Stimulated activated CD4-positive, alpha-beta T cell treated with anti-CD3 and anti-CD28 coated beads, Interleukin-12 subunit alpha, Interleukin-12 subunit beta, amount 100 ng/mL, for 4 hours (primary cell): Measurements from ENCODE around the gene ZNF117.
"Not testable (repeated sequence)": the region's sequence is repeated elsewhere in the genome, so short reads cannot be mapped to it uniquely, and the experiment has no call there.

Experiments
- DNase-seq: peaks from one replicate; pipeline ENCODE4 v3.0.0-alpha.2; 2020

Gene ZNF117

DNA sequence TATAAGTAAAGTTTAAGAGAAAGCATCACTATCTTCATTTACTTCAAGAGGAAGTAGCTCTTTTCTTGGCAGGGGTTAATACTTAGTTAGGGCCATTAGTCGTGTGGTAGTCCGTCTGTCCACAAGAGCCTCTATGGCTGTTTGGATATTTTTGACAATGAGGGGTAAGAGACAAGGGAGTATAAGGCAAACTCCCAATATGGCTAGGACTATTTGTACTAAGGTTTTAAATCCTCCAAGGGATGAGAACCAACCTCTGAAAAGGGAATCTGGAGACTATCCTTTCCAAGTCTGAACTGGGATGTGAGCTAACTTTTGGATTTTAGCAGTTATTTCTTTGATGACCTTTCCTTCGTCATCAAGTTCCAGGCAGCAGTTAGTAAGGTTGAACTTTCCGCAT is at the start of gene ZNF117:
ZNF117 (minus strand) TSS at position 101 of the 400 bp plus-strand sequence.
- DNase-seq: no peak

DNA sequence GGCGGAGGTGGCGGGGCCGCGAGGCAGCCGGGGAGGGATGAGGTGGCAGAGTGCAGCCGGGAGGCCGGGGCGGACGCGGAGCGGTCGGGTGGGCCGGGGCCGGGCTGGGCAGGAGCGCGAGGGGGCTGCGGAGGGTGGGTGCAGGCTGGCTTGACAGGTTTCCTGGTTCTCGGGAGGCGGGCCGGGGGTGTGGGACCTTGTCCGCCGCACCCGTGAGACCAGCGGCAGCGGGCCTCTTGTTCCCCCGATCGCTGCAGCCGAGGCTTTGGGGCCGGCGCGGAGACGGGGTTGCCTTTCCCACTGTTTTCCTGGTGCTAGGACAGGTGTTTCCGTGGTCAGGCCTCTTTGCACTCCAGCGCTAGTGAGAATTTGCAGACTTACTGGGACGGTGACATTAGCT is 47.9 kb upstream of the ZNF117 start:
- peak; percentile 13 for DNase-seq

DNA sequence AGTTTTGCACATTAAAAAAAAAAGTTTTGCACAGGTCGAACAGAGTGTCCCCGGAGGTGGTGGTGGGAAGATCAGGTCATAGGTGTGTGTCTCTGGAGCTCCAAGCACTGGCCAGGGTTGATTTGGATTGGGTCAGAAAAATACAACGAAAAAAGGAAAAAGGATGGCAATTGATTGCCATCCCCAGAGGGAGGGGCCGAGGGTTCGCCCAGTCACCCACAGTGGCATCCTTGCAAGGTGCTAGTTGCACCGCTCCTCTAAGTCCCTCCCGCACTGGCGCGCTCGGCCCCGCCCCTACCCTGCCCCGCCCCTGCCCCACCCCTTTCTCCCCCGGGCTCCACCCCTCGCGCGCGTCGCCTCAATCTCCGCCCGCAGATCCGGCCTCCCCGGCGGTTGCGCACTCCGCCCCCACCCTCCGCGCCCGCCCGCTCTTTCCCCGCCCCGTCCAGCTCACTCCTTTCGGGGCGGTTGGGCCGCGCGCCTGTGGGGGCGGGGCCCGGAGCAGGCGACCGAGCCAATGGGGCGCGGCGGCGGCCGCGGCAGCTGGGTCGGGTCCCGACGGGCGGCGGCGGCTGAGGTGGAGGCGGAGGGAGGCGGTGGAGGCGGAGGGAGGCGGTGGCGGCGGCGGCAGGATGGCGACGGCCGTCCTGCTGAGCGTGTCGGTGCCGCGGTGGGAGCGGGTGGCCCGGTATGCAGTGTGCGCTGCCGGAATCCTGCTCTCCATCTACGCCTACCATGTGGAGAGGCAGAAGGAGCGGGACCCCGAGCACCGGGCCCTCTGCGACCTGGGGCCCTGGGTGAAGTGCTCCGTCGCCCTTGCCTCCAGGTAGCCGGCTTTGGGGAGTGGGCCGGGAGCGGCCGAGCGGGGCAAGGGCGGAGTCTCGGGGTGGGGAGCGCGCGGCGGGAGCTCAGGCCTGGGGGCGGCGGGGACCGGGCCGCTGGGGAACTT is 47.2 kb upstream of the ZNF117 start:
- peak; percentile 91 for DNase-seq

DNA sequence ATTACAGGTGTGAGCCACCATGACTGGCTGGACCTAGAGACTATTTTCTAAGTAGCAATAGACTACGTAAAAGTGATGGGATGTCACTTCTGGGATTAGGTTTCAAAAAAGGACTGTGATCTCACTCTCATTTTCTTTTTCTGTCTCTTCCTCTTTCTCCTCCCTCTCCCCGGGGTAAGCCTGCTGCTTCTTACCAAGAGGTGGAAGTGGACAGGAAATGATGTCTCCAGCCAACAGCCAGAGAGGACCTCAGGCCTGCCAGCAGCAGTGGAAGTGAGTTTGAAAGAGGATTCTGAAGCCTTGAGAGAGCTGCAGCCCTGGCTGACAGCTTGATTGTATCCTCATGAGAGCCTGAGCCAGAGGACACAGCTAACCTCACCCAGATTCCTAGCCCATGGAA is 45.7 kb upstream of the ZNF117 start:
- not testable (repeated sequence) for DNase-seq

DNA sequence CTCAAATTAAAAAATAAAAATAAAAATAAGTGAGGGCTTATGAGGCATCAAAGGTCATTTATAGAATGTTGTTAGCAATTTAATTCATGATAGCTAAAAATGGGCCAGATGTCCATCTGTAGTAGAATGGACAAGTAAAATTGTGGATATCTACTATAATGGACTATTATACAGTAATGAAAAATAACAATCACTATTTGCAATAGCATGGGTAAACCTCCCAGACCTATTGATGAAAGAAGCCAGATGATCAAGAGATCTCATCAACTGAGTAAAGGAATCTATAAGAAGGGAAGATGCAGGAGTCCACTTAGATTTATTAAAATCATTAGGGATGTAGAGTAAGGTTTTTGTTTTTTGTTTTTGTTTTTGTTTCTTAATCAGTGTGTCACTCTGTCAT is 44.6 kb upstream of the ZNF117 start:
- DNase-seq: not testable (repeated sequence)

DNA sequence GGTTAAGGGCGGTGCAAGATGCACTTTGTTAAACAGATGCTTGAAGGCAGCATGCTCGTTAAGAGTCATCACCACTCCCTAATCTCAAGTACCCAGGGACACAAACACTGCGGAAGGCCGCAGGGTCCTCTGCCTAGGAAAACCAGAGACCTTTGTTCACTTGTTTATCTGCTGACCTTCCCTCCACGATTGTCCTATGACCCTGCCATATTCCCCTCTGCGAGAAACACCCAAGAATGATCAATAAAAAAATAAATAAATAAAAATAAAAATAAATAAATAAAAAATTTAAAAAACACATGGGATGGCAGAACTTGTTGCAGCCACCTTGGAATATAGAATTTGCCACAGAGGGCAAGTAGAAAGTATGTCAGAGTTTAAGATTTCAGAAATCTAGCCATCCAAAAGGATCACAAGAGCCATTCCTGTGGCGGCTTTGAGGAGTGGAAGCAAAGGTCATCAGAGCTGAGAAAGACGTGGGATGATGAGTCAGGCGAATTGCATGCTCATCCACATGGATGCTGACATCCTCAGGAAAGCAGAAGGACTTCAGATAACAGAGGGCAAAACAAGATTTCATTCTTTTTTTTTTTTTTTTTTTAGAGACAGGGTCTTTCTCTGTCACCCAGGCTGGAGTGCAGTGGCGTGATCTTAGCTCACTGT is 43.4 kb upstream of the ZNF117 start:
- DNase-seq: not testable (repeated sequence)

DNA sequence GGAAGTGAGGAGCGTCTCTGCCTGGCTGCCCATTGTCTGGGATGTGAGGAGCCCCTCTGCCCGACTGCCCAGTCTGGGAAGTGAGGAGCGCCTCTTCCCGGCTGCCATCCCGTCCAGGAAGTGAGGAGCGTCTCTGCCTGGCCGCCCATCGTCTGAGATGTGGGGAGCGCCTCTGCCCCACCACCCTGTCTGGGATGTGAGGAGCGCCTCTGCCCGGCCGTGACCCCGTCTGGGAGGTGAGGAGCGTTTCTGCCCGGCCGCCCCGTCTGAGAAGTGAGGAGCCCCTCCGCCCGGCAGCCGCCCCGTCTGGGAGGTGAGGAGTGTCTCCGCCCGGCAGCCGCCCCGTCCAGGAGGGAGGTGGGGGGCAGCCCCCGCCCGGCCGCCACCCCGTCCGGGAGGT is 42.6 kb upstream of the ZNF117 start:
- DNase-seq: not testable (repeated sequence)

DNA sequence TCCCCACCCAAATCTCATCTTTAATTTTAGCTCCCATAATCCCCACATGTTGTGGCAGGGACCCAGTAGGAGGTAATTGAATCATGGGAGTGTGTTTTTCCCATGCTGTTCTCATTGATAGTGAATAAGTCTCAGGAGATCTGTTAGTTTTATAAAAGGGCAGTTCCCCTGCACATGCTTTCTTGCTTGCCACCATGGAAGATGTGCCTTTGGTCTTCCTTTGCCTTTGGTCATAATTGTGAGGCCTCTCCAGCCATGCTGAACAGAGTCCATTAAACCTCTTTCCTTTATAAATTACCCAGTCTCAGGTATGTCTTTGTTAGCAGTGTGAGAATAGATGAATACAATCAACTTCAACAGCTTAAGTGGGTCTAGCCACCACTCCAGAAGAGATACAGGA is 34.2 kb upstream of the ZNF117 start:
- not testable (repeated sequence) for DNase-seq

DNA sequence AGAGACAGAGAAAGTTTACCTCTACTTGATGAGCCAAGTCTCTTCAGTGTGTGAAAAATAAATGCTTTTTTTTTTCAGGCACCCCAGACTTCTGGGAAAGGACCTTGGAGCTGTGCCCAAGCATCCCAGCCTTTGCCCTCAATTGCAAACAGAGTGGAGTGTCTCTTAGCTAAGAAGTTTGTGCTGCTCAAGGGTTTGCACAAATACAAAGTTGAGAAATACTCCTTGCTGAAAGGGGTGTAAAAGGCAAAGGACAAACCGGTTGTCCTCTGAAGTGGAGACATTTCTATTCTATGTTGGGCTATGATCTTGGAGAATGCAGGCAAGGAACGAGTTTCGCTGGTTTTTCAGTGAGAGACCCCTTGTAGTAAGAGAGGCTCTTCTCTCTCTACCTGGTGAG is 30.1 kb upstream of the ZNF117 start:
- DNase-seq: not testable (repeated sequence)

DNA sequence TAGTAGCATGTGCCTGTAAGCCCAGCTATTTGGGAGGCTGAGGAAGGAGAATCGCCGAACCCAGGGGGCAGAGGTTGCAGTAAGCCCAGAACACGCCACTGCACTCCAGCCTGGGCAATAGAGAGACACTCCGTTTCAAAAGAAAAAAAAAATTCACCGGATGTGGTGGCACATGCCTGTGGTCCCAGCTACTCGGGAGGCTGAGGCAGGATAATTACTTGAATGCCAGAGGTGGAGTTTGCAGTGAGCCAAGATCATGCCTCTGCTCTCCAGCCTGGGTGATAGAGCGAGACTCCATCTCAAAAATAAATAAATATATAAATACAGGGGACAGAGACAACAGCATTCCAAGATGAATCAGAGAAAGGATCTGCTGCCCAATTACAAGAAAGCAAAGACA is 19.0 kb upstream of the ZNF117 start:
- DNase-seq: not testable (repeated sequence)

DNA sequence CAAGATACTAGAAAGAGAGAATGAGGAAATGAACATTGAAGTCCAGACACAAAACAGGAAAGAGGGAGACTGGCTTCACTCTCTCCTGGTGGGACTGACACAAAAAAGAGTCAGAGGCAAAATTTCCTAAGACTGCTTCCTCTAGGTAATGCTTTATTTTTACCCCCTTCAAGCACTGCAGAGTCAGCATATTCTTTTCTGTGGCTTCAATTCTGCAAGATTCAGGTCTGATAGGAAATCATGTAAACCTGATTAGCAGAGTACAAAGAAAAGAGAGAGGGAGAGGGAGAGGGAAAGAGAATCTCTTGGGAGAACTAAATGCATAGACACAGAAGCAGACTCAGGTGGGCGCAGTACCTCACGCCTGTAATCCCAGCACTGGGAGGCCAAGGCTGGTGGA is 18.6 kb upstream of the ZNF117 start:
- not testable (repeated sequence) for DNase-seq

DNA sequence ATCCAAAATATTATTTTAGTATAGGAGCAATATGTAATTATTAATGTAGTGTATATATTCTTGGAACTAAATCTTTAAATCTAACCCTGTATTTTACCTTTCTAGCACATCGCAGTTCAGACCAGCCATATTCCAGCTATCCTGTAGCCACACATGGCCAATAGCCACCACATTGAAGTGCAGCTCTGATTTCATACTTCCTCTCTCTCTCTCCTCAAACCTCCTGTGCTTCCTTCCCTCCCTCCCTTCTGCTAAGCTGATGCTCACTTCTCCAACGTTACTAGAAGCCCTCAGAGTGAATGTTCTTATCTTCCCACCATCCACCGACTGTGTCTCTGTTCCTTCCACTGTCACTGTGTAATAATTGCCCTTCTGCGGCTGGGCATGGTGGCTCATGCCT is 16.2 kb upstream of the ZNF117 start:
- not testable (repeated sequence) for DNase-seq

DNA sequence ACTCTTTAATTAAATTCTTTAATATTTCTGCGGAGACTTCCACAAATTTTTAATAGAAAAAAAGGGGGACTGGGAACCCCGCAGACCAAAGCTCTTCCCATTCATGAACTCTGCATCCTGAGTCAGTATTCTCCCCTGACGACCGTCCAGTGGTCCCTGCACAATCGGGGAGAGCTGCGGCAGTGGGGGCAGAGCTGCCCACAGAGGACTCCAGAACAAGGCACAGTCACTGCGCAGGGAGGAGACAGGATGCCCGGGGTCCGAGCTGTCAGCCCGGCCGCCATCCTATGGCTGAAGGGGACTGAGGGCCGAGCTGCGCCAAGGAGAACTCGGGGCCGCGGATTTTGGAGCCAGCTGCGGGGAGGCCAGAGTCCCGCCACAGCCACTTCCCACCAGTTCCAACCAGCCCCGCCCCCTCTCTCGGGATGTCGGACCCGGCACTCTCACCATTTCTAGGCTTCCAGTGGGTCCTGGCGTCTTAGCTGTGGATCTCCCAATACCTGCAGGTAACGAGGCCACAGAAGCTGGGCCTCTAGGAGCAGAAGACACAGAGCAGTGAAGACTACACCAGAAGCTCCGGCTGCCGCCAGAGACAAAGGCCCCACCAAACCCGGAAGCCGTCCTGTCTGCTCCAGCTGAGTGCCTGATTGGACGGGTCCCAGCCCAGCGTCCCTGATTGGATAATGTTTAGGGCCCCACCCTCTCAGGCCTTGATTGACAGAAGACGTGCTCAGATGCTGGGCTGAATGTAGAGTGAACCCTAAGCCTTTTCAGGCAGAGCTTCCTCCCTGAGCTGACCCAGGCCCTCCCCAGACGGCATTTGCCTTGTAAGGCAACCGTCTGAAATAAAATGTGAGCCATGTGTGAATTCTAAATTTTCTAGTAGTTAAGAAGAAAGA is 15.5 kb upstream of the ZNF117 start, which contains the start of gene ERV3-1:
ERV3-1 (minus strand) TSS at position 594 of the 899 bp plus-strand sequence. CDS start 13,661 bp downstream, outside the sequence.
- DNase-seq: peak; percentile 82

DNA sequence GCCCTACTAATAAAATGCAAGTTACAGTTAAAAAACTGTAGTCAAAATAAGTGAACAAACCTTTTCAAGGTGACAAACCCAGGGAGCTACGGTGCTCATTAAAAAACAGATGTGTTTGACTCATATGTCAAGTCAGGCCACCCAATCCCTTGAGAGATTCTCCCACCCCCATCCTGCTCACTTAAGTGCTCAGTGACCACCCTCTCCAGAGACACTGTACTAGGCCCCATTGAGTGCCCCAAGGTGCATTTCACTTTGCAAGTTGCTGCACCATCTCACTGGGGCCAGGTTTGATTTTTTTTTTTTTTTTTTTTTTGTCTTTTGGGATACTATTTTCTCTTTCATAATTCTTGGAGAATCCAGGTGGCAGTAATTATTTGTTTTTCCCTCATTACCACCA is 13.7 kb upstream of the ZNF117 start:
- DNase-seq: no peak

DNA sequence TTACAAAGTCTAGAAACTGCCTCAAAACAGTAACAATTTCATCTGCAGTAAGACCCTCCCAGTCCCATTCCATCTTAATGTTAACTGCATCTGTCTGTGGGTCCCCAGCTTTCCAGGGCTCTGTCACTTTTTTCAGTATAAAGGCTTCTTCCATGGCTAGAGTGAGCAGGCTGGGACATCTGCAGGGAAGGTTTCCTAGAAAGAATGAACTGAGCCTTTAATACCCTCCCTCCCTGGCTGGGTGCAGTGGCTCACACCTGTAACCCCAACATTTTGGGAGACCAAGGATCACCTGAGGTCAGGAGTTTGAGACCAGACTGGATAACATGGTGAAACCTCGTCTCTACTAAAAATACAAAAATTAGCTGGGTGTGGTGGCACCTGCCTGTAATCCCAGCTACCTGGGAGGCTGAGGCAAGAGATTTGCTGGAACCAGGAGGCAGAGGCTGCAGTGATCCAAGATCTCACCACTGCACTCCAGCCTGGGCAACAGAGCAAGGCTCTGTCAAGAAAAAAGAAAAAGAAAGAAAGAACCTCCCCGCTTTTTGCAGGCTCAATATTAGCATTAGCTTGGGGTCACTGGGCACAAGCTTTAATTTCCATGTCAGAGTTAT is 12.2 kb upstream of the ZNF117 start:
- no peak for DNase-seq

DNA sequence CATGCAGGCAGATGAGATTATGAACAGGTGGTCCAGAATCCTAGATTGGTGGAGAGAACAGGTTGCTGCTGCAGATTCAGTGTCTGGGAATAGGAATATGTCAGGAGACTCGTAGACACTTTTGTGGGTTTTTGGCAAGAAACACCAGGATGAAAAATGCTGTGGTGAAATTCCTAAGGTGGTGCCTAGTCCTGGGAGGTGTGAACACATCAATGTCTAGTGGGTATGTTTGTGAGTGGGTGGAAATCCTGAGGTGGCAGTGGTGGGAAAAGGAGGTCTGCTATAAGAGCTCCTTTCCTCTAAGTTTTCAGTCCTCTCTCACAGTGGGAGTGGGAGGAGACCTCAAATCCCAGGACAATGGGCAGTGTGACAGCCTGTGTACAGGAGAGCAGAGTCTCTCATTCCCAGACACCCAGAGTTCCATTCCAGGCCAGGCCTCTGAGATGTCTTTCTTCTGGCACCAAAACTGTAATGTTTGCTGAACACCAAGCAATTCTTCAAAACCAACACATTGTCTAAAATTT is 10.5 kb upstream of the ZNF117 start:
- DNase-seq: no peak

DNA sequence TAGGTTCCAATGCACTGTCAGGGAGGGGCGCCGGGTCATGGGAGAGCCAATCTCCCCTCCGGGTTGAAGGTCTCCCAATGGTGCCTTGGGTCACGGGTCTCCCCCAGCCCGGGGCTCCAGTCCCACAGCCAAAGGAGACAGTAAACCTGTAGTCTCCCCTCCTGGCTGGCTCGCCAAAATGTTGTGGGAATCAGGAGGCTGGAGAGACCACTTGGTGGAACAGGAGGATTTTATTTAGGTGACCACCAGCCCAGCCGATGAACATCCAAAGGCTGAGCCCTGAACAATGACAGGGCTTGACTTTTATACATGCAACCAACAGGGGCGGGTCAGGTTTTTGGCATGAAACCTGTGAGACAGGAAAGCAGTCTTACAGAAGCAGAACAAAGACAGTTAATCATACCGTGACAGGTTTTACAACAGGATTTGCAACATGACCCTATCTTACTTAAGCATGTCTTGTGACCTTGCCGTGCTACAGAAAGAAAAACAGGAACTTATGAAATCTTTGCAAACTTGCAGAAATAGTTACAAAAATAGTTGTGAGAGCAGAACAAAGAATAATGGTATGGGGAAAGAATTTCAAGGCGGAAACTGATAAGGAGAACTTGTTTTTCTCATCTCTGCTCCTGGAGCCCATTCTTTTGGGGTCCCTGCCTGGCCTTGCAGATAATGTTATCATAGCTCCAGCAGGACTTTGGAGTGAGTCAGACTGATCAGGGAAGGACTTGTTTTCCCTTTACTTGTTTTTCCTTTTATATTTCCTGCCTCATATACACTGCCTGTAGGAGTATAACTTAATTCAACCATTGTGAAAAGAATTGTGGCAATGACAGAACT is 8.5 kb upstream of the ZNF117 start:
- no peak for DNase-seq

DNA sequence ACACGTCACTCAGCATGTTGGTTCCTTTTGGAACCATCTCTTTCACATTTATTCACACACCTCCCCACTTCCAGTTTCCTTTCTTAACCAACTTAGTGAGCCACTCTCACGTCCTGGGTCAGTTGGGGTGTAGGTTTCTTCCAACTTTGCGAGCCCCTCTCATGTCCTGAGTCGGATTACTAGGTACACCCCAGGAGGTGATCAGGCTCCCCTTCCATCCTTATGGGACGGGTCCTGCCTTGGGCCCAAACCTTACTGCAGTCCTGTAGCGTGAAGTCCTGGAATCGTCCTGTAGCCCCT is 8.0 kb upstream of the ZNF117 start:
- DNase-seq: no peak

DNA sequence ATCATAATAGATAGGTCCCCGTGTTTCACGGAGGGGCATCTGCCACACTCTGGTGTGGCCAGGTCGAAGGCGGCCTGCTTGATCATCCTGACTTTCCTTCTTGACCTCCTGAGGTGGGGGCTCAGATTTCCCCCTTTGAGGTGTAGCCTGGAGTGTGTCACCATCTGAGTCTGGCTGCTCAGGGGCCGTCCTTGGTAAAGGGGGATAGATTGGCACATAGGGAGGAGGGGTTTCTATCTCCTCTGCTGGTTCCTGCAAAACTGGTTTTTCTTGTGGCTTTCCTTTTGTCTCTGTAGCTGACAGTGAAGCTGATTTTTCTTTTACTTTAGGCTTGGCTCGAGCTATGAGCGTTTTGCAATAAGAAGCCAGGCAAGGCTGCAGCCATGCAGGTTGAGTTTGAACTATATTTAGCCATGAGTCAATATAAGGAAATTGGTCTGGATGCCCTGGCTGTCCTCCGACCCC is 7.1 kb upstream of the ZNF117 start:
- no peak for DNase-seq

DNA sequence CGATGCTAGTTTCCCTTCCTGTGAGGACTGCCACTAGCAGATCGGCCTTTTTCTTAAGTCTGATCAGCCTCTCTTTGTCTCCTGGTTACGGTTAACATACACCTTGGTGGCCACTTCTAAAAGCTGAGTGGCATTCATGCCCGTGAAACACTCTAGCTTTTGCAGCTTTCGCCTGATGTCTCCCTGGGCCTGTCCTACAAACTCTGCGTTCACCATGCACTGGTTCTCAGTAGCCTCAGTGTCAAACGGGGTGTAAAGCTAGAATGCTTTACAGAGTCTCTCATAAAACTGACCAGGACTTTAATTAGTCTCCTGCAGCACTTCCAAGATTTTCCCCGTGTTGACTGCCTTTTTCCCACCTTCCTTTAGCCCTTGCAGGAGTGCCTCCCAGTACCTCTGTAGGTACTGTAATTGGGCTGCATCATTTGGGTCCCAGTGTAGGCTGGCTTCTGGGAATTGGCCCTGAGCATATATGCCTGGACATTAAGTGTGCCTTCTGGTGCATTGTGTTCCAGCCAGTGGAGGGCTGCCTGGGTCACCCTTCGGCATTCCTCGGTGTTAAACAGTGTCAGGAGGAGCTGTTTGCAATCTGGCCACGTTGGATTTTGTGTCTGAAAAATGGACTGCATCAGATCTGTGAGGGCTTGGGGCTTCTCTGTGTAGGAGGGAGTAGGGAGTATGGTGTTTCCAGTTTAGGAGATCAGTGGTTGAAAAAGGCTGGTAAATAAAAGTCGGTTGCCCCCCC is 6.5 kb upstream of the ZNF117 start:
- no peak for DNase-seq

DNA sequence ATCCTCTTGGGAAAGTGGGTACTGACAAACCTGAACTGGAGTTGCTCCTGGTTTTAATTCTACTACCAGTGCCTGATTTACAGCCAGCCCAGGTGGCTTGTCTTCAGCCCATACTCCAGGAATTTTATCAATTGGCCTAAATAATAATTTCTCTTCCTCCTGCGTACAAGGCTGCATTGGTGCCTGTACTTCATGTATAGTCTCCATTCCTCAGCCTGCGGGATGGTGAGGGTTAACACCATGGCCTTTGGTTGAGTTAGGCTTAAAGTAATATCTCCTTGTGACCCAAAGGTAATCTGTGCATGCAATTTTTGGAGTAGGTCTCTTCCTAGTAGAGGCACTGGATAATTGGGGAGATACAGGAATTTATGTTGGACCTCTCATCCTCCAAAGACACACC is 5.5 kb upstream of the ZNF117 start:
- DNase-seq: no peak
